ENCODE measurements around the gene BOD1L2.

Gene BOD1L2

DNA sequence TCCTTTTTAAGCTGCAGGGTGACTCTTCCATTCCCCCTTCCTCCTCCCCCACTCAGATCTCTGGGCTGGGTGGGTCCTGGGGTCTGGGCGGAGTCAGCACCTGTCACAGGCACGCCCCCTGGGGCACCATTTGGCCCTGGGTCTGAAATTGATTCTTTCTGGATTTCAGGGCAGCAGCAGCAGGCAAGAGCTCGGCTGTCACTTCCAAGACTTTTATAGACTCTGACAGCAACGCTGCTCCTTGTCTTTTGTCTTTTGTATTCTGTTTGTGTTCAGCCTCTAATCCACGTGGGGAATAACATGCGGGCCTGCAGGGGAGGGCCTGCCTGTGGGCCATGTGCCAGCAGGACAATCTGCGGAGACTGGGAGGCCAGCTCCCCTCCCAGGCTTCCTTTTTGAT, 3.9 kb downstream of the BOD1L2 start:
- no peak for DNase-seq

DNA sequence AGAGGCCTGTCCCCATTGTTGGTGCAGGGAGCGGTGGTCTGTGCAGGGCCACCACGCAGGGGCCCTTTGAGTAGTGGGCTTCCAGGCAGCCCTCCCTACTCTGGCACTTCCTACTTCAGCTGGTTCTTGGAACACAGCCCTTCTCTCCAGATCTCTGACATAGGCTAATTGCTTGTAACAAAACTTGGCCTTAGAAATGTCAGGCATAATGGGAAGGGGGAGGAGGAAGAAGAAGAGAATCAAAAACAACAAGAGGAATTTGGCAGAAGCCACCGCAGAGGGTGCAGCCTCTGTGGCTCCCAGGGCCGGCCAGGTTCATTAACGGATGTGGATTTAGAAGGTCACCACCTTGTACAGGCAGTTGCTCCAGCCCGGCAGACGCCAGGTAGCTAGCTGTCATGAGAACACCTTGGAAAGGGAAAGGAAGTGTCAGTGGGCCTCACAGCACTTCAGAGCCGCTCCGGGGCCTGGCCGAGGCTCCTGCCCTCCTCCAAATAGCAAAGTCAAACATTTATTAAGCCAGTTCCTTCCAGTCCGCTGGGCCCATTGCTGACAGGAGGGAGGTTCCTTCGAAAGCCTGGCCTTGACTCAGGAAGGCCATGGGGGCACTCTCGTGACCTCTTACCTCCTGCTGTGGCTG, 7.4 kb downstream of the BOD1L2 start:
- DNase-seq: no peak

DNA sequence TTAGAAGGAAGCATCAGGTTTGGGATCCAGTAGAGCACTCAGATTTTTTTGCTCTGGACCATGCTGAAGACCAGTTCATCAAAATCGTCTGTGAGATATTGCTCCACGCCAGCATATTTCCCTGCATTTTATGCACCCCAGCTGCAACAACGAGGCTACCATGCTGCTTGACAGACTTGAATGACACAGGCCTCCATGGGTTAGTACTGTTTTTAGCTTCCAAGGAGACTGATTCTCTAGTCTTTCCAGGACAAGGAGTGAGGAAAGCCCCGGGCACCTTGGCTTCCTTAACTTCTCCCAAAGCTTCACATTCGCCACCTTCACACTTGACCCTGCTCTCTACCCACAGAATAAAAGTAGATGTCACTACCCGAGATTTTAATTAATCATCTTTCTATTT, 17.5 kb downstream of the BOD1L2 start:
- no peak for DNase-seq

- DNase-seq: no peak
Measured at GRCh38 chr18:57167617-57168308, 20.9 kb downstream of the BOD1L2 start.

- no peak for DNase-seq
Measured at GRCh38 chr18:57171026-57171425, 24.1 kb downstream of the BOD1L2 start.

GRCh38 chr18:57175532-57175931, 28.6 kb downstream of the BOD1L2 start:
- no peak for DNase-seq

DNA sequence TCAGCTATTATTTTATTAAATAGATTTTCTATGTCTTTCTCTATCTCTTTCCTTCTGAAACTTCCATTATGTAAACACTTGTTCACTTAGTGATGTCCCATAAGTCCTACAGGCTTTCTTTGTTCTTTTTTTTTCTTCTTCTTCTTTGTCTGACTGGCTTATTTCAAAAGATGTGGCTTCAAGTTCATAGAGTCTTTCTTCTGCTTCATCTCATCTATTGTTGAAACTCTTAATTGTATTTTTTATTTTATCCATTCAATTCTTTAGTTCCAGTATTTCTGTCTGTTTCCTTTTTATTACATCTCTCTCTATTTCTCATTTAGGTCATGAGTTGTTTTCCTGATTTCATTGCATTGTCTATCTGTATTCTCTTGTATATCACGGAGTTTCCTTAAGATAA, 38.5 kb downstream of the BOD1L2 start:
- DNase-seq: no peak

DNA sequence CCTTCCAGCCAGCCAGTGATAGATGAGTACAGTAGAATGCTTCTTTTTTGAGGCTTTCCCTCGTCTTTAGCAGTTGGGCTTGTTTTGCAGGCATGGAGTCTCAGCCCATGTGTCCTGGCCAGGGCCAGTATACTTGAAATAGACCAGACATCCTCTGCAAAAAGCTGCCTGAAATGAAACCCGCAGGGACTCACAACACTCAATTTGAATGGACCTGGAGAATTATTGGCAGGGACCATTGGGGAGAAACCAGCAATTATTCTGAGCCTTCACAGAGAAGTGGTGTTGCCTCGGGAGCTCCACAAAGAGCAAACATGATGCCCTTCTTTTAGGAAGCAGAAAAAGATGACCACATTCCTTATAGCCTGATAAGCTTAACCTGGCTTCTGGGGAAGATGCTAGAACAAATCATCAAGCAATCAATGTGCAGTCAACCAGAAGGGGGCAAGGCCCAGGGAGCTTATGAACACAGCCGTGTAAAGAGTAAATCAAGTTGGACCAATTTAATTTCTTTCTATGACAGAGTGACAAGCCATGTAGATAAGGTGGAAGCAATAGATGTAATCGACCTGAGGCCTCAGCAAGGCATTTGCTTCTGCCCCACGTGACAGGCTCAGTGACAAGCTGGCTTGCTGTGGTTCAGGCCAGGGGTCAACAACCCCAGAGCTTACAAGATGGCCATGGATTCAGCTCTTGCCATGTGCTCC, 42.1 kb downstream of the BOD1L2 start:
- DNase-seq: no peak

GRCh38 chr18:57190026-57190425, 43.1 kb downstream of the BOD1L2 start:
- no peak for DNase-seq

DNA sequence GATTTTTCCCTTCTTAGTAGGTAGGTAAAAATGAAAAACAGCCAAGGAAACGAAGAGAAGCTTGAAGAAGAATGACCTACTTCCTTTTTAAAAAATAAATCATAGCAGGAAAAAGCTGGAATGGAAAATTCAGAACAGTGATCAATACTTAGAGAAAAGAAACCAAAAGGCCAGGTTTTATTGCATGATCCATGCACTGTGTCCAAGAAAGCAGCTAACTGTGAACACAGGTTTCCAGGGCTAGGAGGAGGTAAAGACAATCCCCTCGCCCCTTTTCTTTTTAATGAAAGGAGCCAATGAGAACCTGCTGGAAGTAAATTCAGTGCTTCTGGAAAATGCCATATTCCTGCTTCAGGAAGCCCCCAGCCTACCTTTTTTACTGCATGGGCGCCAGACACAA, 47.2 kb downstream of the BOD1L2 start:
- no peak for DNase-seq

GRCh38 chr18:57194622-57195021, 47.7 kb downstream of the BOD1L2 start:
- DNase-seq: no peak

DNA sequence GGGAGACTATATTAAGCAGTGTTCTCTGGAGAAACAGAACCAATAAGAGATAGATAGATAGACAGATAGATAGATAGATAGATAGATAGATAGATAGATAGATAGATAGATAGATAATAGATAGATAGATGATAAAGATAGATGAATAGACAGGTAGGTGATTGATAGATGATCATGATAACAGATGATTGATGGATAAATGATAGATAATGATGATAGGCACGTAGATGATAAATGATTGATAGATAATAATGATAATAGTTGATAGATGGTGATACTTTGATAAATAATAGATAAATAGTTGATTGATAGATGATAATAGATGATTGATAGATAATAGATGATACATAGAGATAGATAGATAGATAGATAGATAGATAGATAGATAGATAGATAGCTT, 48.5 kb downstream of the BOD1L2 start:
- DNase-seq: no peak

GRCh38 chr18:57197261-57197660, 50.4 kb downstream of the BOD1L2 start:
- no peak for DNase-seq

GRCh38 chr18:57198073-57198472, 51.2 kb downstream of the BOD1L2 start:
- no peak for DNase-seq

All from stimulated activated CD4-positive, alpha-beta T cell treated with anti-CD3 and anti-CD28 coated beads, Interleukin-1b, Interleukin-23, amount 100 ng/mL, for 48 hours (primary cell).